AG10803 (cell line): ENCODE results near the gene CCDC68.
"Not testable (repeated sequence)": the region's sequence is repeated elsewhere in the genome, so short reads cannot be mapped to it uniquely, and the experiment has no call there.

Experiments
- DNase-seq: peaks from one replicate; pipeline ENCODE4 v3.0.0; 2010; ENCODE audit warnings: low read depth
- H3K4me3 ChIP-seq: 2 replicates; pipeline ENCODE4 v1.5.1; 2011; ENCODE audit warnings: mild to moderate bottlenecking, low read length, control low read depth
- CTCF ChIP-seq: conservative IDR thresholded peaks from 2 replicates; pipeline ENCODE4 v1.5.1; 2011; ENCODE audit warnings: mild to moderate bottlenecking, low read length, control low read depth, inconsistent platforms

Gene CCDC68

GRCh38 chr18:54975598-54975997, 16.3 kb upstream of the CCDC68 start:
- no peak for TF ChIP-seq CTCF
- H3K4me3 ChIP-seq: no peak overlapping the region
- no peak for DNase-seq

GRCh38 chr18:54973046-54973445, 13.8 kb upstream of the CCDC68 start:
- DNase-seq: no peak
- no peak for TF ChIP-seq CTCF

GRCh38 chr18:54968807-54969206, 9.5 kb upstream of the CCDC68 start:
- H3K4me3 ChIP-seq: no peak overlapping the region
- no peak for TF ChIP-seq CTCF
- no peak for DNase-seq

More at GRCh38 chr18:54973046-54973445, 13.8 kb upstream of the CCDC68 start:
- H3K4me3 ChIP-seq: no peak overlapping the region

DNA sequence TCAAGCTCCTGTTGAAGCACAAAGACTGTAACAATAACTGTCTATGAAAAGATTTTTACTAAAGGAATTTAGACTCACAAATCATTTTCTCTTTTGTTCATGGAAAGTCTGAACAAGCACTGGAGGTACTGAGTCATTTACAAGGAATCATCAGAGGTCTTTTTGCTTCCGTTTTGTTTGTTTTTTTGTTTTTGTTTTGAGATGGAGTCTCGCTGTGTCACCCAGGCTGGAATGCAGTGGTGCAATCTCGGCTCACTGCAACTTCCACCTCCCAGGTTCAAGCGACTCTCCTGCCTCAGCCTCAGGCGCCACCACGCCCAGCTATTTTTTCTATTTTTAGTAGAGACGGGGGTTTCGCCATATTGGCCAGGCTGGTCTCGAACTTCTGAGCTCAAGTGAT, 9.0 kb upstream of the CCDC68 start:
- peak; percentile 35 for DNase-seq
- not testable (repeated sequence) for H3K4me3 ChIP-seq

DNA sequence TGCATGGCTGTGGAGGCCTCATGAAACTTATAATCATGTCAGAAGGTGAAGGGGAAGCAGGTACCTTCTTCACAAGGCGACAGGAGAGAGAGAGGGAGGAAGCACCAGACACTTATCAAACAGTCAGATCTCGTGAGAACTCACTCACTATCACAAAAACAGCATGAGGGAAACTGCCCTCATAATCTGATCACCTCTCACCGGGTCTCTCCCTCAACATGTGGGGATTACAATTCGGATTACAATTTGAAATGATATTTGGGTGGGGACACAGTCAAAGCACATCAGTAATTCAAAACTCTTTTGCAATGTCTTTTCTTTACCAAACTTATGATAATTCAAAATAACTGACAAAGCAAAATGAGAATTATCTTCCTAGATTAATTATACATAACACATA, 8.5 kb upstream of the CCDC68 start:
- no peak for DNase-seq
- no peak overlapping the region for H3K4me3 ChIP-seq
- no peak for TF ChIP-seq CTCF

DNA sequence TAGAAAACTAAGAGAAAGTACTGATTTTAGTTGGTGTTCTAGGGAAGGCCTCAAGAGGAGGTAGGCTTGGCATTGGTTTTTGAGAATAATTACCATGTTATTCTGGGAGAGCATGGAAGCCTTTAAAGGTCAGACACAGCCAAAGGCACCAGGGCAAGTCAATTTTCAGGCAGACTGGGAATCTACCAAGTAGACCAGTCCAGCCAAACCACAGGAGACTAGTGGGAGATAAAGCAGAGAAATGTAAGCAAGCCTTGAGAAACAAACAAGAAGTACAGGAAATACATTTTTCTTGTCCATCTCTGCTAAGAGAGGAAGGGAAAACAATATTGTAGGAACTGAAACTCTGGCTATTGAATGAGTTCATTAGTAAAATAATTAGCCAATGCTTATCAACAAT, 5.5 kb upstream of the CCDC68 start:
- no peak for TF ChIP-seq CTCF
- no peak overlapping the region for H3K4me3 ChIP-seq
- no peak for DNase-seq

- no peak for DNase-seq
- no peak for TF ChIP-seq CTCF
- no peak overlapping the region for H3K4me3 ChIP-seq
Observed at GRCh38 chr18:54962919-54963645, 3.8 kb upstream of the CCDC68 start.
